Germinal center (tissue), 1 donor: ENCODE results near the gene TSPYL4.
A peak's percentile ranks its signal among the peaks of the same experiment; 100 is the strongest.

Experiments used
- DNase-seq: peaks from one replicate; pipeline ENCODE4 v3.0.0; 2012; ENCODE audit warnings: mixed read lengths, low spot score

Gene TSPYL4

DNA sequence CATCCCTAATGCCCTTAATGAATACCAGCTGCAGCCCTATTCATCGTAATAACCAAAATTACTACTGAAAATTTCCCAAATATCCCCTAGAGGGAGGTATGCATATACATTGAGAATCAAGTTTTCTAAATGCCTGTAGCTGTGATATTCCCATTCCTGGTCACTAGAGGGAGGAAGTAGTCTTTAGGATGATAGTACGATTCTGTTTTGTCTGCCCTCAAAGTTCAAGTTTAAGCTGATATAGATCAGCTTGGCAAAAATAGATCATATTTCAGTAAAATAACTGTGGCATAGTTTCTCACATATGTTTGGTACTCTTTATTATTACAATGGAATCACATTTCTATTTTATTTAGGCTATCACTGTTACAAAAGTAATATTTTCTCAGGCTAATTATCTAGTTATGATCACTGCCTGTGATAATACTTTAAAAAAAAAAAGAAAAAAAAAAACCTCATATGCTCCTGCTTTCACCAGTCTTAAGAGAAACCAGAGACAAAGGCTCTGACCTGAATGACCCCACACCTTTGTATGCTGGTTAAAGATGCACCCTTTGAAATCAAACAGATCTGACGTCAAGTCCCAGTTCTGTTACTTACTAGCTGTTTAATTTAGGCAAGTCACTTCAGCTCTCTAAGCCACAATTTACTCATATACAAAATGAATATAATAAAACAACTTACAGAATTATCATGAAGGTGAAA lies 14.9 kb upstream of the TSPYL4 start:
- peak; percentile 46 for DNase-seq

DNA sequence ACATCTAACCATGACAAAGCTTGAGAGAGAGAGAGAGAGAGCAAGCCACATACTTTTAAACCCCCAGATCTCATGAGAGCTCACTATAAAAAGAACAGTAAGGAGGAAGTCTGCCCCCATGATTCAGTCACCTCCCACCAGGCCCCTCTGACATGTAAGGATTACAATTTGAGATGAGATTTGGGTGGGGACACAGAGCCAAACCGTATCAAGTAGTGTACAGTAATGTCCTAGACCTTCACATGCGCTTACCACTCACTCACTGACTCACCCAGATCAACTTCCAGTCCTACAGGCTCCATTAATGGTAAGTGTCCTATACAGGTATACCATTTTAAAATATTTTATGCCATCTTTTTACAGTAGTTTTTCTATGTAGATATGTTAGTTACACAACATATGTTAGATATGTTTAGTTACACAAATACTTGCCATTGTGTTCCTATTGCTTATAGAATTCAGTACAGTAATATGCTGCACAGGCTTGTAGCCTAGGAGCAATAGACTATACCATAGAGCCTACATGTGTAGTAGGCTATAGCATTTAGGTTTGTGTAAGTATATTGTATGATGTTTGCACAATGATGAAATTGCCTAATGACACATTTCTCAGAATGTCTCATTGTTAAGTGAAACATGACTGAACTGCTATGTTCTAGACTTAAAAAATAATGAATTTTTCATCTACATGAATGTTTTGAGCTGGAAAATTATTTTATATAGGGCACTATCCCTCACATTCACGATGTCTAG lies 14.1 kb upstream of the TSPYL4 start:
- no peak for DNase-seq

DNA sequence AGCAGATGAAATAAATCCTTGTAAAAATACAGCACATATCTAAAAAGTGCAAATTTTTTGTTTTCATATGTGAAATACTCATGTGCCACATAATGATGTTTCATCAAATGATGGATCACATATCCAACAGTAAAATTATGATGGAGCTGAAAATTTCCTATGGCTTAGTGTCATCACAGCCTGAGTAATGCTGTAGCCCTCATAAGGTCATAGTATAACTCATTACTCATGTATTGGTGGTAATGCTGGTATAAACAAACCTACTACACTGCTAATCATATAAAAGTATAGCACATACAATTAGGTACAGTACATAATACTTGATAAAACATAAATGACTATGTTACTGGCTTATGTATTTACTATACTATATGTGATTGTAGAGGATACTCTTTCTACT lies 12.9 kb upstream of the TSPYL4 start:
- DNase-seq = no peak

DNA sequence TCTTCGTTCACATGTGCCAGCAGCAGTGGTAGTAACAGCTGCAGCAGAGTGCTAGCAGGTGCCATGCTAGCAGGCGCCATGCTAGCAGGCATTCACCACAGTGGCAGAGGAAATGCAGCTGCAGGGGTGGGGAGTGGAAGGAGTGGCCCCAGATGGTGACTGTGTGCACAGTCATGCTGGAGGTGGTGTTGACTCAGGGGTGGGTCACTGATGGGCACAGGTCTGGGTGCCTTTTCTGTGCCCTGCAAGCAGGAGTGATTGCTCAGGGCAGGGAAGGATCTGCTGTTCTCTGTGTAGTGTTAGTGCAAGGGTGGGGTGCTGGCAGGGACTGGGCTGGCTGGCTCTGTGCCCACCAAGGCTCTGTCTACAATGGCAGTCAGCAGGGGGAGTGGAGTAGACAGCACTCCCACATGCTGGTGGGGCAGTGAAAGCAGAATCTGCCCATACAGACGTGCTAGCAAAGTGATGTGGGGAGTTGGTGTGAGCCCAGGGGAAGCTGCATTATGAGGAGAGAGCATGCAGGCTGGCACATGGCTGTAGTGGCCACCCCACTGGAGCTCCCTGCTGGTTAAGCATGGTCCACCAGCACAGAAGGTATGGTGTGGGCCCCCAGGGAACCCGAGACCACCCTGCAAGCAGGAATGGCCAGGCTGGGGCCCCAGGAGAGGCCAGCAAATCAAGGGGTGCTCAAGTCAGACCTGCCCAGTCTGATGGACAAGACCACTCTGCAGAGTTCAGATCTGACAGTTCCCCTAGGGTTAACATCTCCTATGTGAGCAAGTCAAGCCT lies 11.4 kb upstream of the TSPYL4 start:
- DNase-seq = no peak

DNA sequence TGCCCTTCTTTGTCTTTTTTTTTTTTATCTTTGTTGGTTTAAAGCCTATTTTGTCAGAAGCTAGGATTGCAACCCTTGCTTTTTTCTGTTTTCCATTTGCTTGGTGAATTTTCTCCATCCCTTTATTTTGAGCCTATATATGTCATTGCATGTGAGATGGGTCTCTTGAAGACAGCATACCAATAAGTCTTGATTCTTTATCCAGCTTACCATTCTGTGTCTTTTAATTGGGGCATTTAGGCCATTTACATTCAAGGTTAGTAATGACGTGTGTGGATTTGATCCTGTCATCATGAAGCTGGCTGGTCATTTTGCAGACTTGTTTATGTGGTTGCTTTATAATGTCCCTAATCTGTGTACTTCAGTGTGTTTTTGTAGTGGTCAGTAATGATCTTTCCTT lies 9.5 kb upstream of the TSPYL4 start:
- DNase-seq = no peak

DNA sequence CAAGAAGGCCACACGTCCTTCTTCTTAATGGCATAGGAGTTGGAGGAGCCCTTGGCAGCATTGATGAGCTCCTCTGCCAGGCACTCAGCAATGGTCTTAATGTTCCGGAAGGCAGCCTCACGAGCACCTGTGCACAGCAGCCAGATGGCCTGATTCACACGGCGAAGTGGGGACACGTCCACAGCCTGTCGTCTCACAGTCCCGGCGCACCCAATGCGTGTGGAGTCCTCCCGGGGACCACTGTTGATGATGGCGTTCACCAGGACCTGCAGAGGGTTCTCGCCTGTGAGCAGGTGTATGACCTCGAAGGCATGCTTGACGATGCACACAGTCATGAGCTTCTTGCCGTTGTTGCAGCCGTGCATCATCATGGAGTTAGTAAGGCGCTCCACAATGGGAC lies 4.6 kb upstream of the TSPYL4 start:
- DNase-seq = no peak

DNA sequence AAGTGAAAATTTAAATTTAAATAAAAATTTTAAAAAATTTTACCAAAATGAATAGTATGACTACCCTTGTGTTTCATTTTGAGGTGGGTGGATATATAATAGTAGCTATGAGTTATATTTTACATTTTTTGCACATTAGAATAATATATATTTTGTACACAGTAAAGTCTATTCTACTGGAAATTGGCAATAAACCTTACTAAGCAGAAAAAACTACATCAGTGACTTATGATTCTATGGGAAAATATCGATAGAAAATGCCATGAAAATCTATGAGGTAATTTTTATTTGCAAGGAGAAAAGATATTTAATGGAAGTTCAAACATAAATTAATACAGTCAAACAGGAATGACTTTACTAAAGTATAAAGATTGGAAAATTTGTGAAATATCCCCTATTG lies 2.8 kb upstream of the TSPYL4 start:
- DNase-seq = no peak

DNA sequence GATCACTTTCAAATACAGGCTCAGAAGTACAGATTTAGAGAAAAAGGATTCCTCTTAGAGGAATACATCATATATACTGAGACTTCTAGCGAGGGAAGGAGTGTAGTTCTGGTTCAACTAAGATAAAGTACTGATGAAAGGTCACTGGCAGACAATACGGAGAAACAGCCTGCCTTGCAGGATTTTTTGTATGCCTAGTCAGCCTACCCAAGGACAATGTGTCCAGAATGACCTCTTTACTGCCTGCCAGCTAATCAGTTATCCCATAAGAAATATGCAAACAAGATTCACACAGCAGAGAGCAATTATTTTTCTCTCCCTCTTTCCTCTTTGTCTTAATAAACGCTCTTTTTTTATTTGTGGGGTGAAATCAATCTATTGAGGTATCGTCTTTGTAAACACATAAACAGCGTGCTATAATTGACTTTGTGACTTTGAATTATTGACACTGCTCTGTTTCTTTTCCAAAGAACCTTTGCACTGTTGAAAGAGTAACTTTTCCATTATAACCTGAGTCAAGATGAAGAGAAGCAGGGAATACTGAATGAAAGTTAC lies 1.4 kb upstream of the TSPYL4 start:
- DNase-seq = no peak

DNA sequence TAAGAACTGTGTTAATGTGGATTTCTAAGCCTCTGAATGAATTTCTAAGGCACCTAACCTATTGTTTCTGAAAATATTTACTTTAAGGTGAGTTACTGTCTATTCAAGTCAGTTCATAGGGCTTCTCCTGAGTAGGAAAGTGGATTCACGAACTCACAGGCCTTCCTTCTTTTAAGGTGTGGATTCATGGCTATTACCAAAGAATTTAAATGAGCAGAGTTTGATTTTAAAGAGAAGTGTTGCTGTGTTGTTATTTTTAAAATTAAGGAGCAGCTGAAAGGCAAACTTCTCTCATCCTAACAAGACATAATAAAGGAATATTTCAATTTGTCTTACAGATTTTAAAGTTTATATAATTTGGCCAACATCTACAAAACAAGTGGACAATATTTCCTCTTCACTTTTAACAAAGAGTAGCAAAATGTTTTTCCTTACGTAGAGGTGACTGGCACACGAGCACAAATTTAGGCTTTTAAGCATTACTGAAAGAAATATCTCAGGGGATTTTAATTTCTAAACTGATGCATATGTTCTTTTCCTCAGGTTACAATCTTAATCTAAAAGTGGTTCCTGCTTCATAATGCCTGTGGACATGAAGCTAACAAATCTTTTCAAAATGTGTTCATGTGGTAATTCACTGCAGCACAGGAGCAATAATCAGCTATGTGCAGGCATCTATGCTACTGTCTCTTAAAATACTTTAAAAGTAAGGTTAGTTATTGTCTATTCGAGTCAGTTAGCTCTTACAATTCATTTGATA lies 602 bp upstream of the TSPYL4 start:
- DNase-seq = no peak

DNA sequence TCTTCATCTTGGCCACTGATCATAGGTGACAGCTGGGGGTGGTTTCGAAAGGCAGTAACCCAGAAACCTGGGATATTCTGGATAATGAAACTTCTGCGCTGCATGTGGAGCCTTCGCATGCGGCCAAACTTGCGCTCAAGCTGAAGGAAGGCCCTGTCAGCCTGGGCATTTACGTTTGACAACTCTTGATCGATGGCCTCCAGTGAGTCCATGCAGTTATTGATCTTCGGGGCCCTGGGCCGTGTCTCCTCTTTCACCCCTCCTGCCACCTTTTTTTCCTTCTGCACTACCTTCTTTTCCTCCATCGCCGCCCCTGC lies 729 bp downstream of the TSPYL4 start:
- no peak for DNase-seq

DNA sequence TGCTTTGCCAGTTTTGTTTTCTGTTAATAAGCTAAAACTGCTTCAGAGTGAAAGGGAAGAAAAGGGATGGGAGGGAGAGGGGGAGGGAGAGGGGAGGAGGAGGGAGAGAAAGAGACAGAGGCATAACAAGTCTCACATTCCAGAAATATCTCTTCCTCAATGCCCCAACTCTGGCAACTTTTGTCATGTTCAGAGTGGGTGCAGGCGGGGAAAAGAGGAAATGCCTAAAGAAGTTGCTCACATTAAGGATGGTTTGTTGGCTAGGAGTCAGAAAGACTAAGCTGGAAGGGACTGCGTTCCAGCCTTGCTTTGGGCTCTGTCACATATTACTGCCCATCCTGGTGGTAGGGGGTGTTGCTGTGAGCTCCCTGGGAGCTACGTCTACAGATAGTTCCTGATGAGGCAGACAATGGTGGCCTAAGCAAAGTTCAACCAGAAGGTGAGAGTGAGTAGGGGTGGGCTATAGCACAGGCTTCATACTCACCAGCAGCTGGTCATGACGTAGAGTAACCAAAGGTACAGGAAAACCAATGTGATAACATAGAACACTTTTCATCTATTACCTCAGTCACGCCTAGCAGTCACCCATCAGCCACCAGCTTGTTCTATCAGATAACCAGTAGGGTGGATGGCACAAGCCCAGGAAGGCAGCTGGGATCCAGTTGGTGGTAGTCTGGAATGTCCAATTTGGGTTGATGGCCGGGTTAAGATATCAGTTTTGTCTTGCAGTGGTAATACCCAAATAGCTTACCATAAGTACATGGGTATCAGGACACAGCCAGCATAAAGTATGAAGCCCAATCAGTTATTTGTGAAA lies 2.1 kb downstream of the TSPYL4 start:
- DNase-seq = no peak

DNA sequence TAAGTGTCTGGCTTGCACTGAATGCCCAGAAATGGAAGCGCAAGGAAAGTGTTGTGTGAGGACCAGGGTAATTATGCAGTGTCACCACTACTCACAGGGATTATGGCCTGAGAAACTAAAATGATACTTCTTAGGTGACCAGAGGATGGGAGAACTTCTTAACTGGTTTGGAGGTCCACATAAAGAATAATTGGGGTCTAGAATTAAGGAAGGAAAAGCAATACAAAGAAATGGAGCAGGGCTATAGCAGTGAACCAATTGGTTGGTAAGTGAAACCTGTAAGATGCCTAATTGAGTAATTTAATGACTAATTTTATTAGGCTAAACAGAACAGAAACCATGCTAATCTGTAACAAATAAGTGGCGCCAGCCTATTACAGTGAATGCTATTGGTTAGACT lies 5.3 kb downstream of the TSPYL4 start:
- DNase-seq = no peak

DNA sequence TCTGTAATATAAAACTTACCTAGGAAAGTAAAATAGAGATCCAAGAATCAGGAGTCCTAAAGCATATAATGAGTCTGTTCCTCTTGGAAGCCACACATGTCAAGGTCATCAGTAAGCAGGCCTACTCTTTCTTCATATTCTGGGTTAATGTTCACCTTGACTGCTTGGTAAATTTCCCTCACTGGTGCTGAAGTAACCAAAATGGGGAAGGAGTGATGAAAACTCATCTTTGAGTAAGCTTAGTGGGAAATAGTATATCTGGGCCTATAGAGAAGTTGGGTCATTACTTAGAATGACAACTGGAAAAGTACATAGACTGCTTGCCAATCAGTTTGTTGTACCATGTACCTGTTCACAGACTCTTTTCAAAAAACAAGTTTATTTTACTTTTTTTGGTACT lies 6.6 kb downstream of the TSPYL4 start:
- no peak for DNase-seq

DNA sequence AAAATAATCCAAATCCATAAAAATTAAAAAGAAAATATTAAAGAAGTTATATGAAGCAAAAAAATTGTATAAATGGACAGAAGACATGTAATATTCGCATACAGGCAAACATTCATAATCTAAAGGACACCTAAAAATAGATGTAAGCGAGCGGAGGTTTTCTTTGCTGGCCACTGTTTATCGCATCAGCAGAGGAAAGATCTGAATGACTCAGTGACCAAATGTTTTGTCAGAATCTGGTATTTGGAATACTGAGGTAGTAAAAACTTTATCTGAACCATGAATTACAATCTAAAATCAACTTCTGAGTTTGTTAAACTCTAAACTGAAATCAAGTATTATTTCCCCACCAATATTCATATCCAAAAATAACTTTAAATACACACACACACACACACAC lies 7.8 kb downstream of the TSPYL4 start:
- DNase-seq = no peak

DNA sequence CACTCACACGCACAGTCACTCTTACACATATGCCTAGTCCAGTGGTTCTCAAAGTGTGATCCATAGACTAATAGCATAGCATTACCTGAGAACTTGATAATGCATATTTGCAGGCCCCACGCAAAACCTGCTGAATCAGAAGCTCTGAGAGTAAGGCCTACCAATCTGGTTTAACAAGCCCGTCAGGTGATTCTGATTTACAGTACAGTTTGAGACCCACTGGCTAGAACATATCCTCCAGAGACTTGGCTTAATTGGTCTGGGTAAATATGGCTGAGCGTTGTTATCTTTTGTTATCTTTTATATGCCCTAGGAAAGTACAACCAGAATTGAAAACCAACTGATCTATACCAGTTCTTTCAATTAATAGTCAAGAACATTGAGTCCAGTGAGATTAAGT lies 9.6 kb downstream of the TSPYL4 start:
- DNase-seq = no peak

DNA sequence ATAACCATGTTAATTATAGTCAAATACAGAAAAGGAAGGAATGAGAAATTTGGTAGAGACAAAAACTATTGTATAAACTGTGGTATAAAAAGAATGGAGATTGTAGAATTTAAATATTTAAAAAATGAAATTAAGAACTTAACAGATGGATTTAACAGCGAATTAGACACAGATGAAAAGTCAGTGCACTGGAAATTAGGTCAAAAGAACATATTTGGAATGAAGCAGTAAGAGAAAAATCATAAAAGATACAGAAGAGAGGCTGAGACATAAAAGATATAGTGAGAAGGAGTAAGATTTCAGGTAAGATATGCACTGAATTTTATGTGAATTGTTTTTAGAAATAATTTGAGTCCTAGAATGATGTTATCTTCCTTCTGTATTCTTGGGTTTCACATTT lies 14.0 kb downstream of the TSPYL4 start:
- no peak for DNase-seq

DNA sequence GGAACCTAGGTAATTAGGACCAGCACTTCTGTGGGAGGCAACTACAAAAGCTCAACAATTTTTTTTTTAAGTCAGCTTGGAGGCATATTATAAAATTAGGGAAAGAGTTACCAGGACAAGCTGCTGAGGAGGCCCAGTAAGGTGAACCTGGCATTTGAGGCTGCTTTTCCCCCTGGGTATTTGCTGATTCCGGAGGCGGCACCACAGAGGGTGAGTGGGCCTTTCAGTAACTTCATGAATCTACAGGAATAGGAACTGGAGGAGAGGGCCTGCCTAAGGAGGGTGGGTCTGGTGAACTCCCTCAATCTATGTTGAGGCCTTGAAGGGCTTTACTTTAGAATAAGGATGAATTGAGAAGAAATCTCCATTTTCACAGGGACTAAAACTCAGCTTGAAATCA lies 14.6 kb downstream of the TSPYL4 start:
- no peak for DNase-seq

DNA sequence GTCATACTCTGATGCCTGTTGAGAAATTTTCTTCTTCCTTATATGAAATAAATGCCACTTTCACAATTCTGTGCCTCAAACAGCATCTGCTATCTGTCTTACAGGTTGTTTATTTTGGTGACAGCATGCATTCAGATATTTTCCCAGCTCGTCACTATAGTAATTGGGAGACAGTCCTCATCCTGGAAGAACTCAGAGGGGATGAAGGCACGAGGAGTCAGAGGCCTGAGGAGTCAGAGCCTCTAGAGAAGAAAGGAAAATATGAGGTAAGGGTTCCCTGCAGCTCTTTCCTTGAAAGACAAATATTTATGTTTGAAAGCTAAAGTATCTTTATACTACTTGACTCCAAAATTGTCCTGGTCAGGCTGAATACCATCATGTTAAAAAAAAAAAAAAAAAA lies 15.8 kb downstream of the TSPYL4 start:
- no peak for DNase-seq

DNA sequence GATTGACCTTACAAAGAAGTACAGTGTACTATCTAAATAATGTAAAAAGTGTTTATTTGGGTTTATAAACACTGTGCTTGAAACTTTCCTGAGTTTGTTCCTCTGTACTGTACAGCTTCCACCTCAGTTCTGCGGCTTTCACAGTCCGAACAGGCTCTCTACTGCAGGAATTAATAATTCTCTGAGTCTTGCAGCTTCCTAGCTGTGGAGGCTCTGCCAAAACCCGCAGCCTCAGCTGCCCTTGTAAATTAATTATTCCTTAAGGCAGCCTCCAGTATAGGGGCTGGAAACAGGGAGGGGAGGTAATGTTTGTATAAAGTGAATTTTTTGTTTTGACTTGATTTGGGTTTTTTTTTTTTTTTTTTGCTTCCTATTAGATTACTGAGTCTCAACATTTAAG lies 19.2 kb downstream of the TSPYL4 start:
- no peak for DNase-seq

DNA sequence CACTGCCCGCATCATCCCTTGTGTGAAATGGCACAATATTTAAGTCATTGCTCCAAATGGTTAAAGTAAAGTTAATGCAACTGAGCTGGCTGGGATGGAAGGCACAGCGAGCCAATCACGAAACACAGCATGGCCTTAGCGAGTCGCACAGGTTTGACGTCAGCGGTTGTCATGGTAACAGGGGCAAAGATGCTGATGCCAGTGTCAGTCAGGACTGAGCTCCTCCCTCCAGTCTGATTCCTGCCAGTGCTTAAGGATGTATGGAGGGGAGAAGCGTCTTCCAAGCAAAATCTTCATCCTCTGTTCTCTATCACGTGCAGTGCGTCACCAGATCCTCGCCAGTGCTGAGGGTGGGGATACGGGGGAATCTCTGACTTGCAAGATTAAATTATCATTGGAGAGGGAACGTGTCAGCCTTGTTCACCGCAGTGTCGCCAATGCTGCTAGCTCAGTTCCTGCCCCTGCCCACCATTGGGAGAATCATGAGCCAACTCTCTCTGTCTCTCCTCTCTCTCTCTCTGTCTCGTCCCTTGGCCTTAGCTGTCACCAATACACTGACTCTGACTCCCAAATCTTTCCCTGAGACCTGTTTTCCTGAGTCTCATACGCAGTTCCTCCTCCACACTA lies 24.5 kb downstream of the TSPYL4 start:
- peak; percentile 4 for DNase-seq

DNA sequence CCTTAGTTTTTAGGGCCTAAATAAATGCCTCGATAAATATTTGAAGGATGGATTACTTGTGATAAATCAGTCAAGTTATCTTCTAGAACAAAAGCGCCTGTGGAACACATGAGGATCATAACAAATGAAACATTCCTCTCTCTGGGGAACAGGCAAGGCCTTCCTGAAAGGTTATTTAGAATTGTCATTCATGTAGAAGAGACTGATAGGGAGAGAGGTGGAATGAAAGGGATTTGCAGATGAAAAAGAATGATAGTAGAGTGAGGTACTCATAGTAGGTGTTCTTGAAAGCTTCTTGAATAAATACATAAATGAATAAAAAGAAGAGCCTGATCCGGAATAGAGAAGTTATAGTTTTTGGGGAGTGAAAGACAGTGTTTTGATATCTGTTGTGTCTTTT lies 30.5 kb downstream of the TSPYL4 start:
- no peak for DNase-seq
